NB4 (cell line): ENCODE results near the gene DOK7.

Experiments
- DNase-seq: peaks from one replicate; pipeline ENCODE4 v3.0.0; 2010; ENCODE audit warnings: low read depth
- H3K4me3 ChIP-seq: one replicate; pipeline ENCODE4 v1.5.1; 2011; ENCODE audit warnings: mild to moderate bottlenecking, low read depth, low read length, moderate library complexity
- MYC ChIP-seq: IDR thresholded peaks from 2 replicates; pipeline ENCODE4 v1.6.1; 2011; ENCODE audit warnings: low read depth, low read length
- POLR2A ChIP-seq: IDR thresholded peaks from 2 replicates; pipeline ENCODE4 v1.6.1; 2011; ENCODE audit warnings: mild to moderate bottlenecking; ENCODE audit not compliant: insufficient read length; ENCODE audit errors: extremely low read depth
- TF ChIP-seq, protein P1 (sequence below): IDR thresholded peaks from 2 replicates; pipeline ENCODE4 v1.6.1; 2011; ENCODE audit warnings: low read depth, low read length
- TF ChIP-seq, protein P2 (sequence below): IDR thresholded peaks from one replicate; pipeline ENCODE4 v1.5.1; 2012; ENCODE audit warnings: low read depth, low read length

DOK7 gene

DNA sequence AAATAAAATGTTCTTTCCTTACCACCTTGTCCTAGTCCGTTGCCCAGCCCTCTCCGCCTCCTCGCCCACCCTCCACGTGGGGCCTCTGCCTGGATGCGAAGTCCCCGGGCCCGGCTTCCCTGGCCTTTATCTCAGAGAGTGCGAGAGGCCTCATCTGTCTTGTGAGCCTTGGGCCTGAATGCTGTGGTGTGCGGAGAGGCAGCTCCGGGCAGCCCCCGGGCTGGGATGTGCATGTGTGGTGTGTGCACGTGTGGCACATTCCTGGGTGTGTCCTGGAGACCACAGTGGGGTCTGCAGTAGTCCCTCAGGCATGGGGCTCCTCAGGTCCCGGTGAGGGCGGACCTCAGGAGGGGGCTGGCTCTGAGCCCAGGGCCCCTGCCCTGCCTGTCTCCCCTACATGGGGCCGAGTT, 31.4 kb downstream of the DOK7 start:
- no peak for DNase-seq
- TF ChIP-seq MYC = no peak
- TF ChIP-seq, protein P1, sequence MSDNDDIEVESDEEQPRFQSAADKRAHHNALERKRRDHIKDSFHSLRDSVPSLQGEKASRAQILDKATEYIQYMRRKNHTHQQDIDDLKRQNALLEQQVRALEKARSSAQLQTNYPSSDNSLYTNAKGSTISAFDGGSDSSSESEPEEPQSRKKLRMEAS = no peak
- H3K4me3 ChIP-seq = no peak overlapping the region

DNA sequence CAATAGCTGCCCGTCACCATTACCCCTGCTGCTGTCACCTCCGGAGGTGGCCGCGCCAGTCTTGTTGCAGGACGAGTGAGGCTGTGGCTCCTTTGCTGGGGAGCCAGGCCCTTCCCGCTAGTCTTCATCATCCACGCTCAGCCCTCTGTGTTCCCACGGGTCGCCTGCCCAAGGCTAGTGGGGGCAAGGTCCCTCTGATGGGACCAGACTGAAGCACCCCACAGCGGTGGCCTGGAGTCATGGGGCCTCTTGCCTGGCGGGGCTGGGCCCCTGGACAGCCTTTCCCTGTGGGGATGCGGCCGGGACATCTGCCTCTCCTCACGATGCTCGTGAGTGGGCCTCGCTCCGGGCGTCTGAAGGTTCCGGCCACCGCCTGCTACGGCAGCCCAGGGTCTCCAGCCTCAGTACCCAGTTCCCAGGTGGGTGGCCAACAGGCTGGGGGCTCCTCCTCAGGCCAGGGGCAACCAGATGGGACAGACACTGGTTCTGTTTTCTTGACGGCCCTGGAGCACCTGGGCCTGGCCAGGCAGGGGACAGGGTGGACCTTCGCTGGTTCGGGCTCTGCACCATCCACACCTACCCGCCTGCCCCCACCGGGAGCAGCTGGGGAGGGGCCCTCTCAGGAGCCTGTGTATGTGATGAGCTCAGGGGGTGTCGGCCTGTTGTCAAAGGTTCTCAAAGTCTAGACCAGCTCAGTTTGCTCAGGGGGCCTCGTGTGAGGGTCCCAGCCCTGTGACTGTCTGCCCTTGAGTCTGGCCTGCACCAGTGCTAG, 32.3 kb downstream of the DOK7 start:
- no peak overlapping the region for H3K4me3 ChIP-seq
- DNase-seq = no peak
- TF ChIP-seq, protein P1 = no peak
- TF ChIP-seq MYC (no peak), POLR2A (no peak)
- TF ChIP-seq, protein P2, sequence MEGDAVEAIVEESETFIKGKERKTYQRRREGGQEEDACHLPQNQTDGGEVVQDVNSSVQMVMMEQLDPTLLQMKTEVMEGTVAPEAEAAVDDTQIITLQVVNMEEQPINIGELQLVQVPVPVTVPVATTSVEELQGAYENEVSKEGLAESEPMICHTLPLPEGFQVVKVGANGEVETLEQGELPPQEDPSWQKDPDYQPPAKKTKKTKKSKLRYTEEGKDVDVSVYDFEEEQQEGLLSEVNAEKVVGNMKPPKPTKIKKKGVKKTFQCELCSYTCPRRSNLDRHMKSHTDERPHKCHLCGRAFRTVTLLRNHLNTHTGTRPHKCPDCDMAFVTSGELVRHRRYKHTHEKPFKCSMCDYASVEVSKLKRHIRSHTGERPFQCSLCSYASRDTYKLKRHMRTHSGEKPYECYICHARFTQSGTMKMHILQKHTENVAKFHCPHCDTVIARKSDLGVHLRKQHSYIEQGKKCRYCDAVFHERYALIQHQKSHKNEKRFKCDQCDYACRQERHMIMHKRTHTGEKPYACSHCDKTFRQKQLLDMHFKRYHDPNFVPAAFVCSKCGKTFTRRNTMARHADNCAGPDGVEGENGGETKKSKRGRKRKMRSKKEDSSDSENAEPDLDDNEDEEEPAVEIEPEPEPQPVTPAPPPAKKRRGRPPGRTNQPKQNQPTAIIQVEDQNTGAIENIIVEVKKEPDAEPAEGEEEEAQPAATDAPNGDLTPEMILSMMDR = no peak

DNA sequence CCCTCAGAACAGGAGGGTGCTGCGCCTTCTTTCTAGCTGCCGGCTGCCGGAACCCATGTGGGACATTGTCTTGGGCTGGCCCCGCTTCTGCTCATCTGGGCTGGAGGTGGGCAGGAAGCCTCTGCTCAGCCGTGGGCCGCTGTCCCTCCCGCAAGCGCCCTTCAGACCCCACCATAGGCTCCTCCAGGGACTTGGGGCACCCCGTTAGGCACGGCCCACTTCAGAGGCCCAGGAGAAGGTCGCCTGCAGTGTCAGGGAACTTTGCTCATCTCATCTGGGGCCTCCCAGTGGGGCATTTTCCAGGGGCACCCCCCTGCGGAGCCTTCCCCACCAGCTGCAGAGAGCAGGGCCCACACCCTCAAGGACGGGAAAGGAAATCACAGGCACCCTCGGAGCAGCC, 32.9 kb downstream of the DOK7 start:
- no peak overlapping the region for H3K4me3 ChIP-seq
- DNase-seq = no peak
- TF ChIP-seq MYC (no peak), POLR2A (no peak)
- TF ChIP-seq, protein P1 = no peak
- TF ChIP-seq, protein P2 = no peak

DNA sequence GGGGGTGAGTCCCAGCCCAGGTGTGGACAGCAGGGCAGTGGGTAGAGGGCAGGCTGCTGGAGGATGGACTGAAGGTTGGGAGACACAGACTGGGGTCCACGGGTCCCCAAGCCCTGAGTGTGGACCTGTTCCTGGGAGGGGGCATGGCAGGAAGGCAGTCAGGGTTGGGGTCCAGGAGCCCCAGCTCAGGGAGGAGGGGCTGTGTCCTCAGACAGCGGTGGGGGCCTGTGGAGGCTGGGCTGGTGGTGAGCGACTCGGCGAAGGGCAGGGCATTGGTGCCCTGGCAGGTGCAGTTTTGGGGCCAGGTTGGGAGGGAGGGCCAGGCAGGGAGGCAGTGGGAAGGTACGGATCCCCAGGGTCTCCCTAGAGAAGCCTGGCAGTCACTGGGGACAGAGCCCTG, 34.0 kb downstream of the DOK7 start:
- no peak for DNase-seq
- no peak overlapping the region for H3K4me3 ChIP-seq
- no peak for TF ChIP-seq POLR2A
- TF ChIP-seq, protein P1 = no peak
- TF ChIP-seq MYC = no peak
- TF ChIP-seq, protein P2 = no peak

DNA sequence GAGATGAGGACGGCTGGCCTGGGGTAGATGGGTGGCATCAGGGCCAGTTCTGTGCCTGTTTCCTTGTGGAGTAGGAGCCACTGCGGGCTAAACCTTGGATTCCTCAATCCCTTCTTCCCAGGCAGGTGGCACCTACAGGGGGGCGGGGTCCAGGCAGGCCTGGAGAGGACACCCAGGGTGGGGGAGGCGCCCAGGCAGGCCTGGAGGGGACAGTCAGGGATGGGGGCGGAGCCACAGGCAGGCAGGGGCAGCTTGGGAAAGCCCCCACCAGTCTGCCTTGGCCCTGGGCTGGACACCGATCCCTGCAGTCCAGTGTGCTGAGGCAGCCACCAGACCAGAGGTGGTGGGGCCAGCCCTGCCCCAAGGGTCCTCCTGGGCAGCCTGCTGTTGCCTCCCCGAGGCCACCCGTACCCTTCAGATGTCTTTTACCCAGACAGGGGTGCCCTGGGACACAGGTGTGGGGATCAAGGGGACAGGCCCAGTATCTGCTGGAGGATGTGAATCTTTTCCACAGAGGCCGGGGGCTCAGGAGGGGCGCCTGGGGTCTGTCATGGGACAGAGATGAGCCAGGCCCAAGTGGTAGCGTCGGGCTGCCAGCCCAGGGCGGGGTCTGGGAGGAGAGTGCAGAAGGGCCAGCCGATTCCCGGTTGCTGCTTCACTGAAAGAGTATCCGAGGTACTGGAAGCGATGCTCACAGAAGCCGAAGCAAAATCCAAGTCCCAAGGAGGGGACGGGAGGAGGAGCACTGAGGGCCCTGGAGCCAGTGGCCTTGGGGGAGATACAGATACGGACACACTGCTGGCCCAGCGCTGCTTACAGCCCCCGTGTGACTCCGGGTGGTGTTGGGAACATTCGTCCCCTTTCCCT, 34.6 kb downstream of the DOK7 start:
- no peak for DNase-seq
- no peak overlapping the region for H3K4me3 ChIP-seq
- TF ChIP-seq, protein P1 = no peak
- TF ChIP-seq MYC (no peak), POLR2A (no peak)
- TF ChIP-seq, protein P2 = no peak

DNA sequence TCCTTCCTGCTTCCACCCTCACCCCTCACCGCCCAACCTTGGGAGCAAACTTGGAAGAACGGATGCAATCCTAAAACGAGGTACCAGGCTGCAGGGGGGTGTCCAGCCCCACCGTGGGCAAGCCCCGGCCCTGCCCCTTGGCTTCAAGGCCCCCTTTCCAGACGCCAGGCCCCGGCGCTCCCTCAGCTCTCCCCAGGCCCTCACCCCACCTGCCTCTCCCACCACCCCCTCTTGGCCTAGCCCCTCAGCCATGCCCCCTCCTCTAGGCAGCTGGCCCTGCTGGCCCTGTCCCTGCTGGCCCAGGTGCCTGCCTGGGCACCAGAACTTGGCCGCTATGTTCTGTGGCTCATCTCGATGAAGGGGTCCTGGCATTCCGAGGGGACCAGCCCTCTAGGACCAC, 35.3 kb downstream of the DOK7 start:
- DNase-seq = no peak
- H3K4me3 ChIP-seq = no peak overlapping the region
- TF ChIP-seq MYC (no peak), POLR2A (no peak)
- TF ChIP-seq, protein P2 = no peak
- TF ChIP-seq, protein P1 = no peak
